Neuronal stem cell (in vitro differentiated cells): ENCODE data around the gene TMEM236.

Experiments used
- DNase-seq: peaks from one replicate; pipeline ENCODE4 v3.0.0-alpha.2; 2013; ENCODE audit warnings: low spot score
- H2AFZ ChIP-seq: one replicate; pipeline ENCODE4 v1.6.1; 2013; ENCODE audit warnings: mild to moderate bottlenecking, low read length, inconsistent platforms
- H2AK5ac ChIP-seq: 2 replicates; pipeline ENCODE4 v1.6.1; 2013; ENCODE audit warnings: low read depth, mild to moderate bottlenecking, inconsistent platforms, low read length, moderate library complexity, mixed read lengths
- H2BK120ac ChIP-seq: 2 replicates; pipeline ENCODE4 v1.6.1; 2013; ENCODE audit warnings: low read depth, mild to moderate bottlenecking, inconsistent platforms, low read length, moderate library complexity, mixed read lengths
- H2BK12ac ChIP-seq: one replicate; pipeline ENCODE4 v1.6.1; 2013; ENCODE audit warnings: low read length, inconsistent platforms
- H2BK15ac ChIP-seq: 2 replicates; pipeline ENCODE4 v1.6.1; 2013; ENCODE audit warnings: mild to moderate bottlenecking, low read length, inconsistent platforms, mixed read lengths
- H2BK5ac ChIP-seq: one replicate; pipeline ENCODE4 v1.6.1; 2013; ENCODE audit warnings: inconsistent platforms, mild to moderate bottlenecking, low read length, moderate library complexity
- H3K14ac ChIP-seq: one replicate; pipeline ENCODE4 v1.6.1; 2013; ENCODE audit warnings: low read length, inconsistent platforms
- H3K18ac ChIP-seq: 2 replicates; pipeline ENCODE4 v1.6.1; 2013; ENCODE audit warnings: low read length, inconsistent platforms
- H3K23ac ChIP-seq: 2 replicates; pipeline ENCODE4 v1.6.1; 2013; ENCODE audit warnings: low read depth, mild to moderate bottlenecking, mixed read lengths, low read length, inconsistent platforms; ENCODE audit not compliant: poor library complexity
- H3K27ac ChIP-seq: replicated peaks from 3 replicates; pipeline ENCODE4 v1.5.1; 2013; ENCODE audit warnings: low read length, inconsistent platforms
- H3K27me3 ChIP-seq, 3 experiments: 2 replicates each; pipeline ENCODE4 v1.6.1; 2013; ENCODE audit warnings: low read length in 3 of 3, mild to moderate bottlenecking in 2 of 3, inconsistent platforms in 1 of 3, low read depth in 1 of 3, mixed read lengths in 1 of 3, moderate library complexity in 1 of 3; ENCODE audit not compliant: control insufficient read depth in 3 of 3, insufficient read depth in 3 of 3
- H3K36me3 ChIP-seq, 2 donors: replicated peaks in 1 of 2; 2 replicates each; pipeline ENCODE4 v1.6.1; 2013; ENCODE audit warnings: low read length in 2 of 2; ENCODE audit not compliant: control insufficient read depth in 2 of 2, insufficient read depth in 2 of 2
- H3K4ac ChIP-seq: 2 replicates; pipeline ENCODE4 v1.6.1; 2013; ENCODE audit warnings: inconsistent platforms, mild to moderate bottlenecking, low read length, moderate library complexity
- H3K4me1 ChIP-seq, 2 donors: 1 replicate in 1 of 2; 2 replicates in 1 of 2; pipeline ENCODE4 v1.6.1; 2013; ENCODE audit warnings: low read length in 2 of 2, low read depth in 1 of 2; ENCODE audit not compliant: control insufficient read depth in 2 of 2, insufficient read depth in 1 of 2
- H3K4me2 ChIP-seq: one replicate; pipeline ENCODE4 v1.6.1; 2013; ENCODE audit warnings: mild to moderate bottlenecking, low read length, inconsistent platforms; ENCODE audit not compliant: insufficient read depth, poor library complexity, severe bottlenecking
- H3K4me3 ChIP-seq, 2 donors: 2 replicates each; pipeline ENCODE4 v1.5.1; 2013; ENCODE audit warnings: low read length in 2 of 2, mild to moderate bottlenecking in 2 of 2, inconsistent platforms in 1 of 2, moderate library complexity in 1 of 2
- H3K79me1 ChIP-seq: one replicate; pipeline ENCODE4 v1.6.1; 2013; ENCODE audit warnings: low read depth, mild to moderate bottlenecking, inconsistent platforms, low read length, moderate library complexity
- H3K9ac ChIP-seq: one replicate; pipeline ENCODE4 v1.6.1; 2013; ENCODE audit warnings: mild to moderate bottlenecking, low read depth, low read length, inconsistent platforms; ENCODE audit not compliant: poor library complexity
- H3K9me3 ChIP-seq, 2 donors: replicated peaks in 1 of 2; 2 replicates each; pipeline versions ENCODE3 to v1.6.1; 2013; ENCODE audit warnings: low read length in 2 of 2, mild to moderate bottlenecking in 2 of 2, inconsistent platforms in 1 of 2, low read depth in 1 of 2, mixed read lengths in 1 of 2, moderate library complexity in 1 of 2; ENCODE audit not compliant: control insufficient read depth in 2 of 2, insufficient read depth in 1 of 2
- H4K8ac ChIP-seq: one replicate; pipeline ENCODE4 v1.6.1; 2013; ENCODE audit warnings: low read depth, mild to moderate bottlenecking, inconsistent platforms, low read length, moderate library complexity
- H4K91ac ChIP-seq: one replicate; pipeline ENCODE4 v1.6.1; 2013; ENCODE audit warnings: low read length, low read depth, mild to moderate bottlenecking, inconsistent platforms; ENCODE audit not compliant: poor library complexity
- WGBS, 2 donors: extraction: QIAGEN DNeasy Blood & Tissue Kit; methylation state at CpG; one replicate each; pipeline ENCODE4 v1.1.7; 2013; ENCODE audit warnings: missing lambda C conversion rate in 2 of 2, mixed read lengths in 1 of 2; ENCODE audit not compliant: insufficient read length in 2 of 2, insufficient replicate concordance in 1 of 2; ENCODE audit errors: extremely low coverage in 2 of 2; 5-methylcytosine and 5-hydroxymethylcytosine counted together

The TMEM236 gene

GRCh38 chr10:17836942-17837341 is 84.9 kb downstream of the TMEM236 start:
- no peak overlapping the region for H2AK5ac ChIP-seq
- peak overlapping the region; percentile 30 for H3K9ac ChIP-seq
- no peaks in the 10 kb centered on the region for H3K9me3 ChIP-seq
- H2BK15ac ChIP-seq = no peak overlapping the region
- no peak overlapping the region for H2BK12ac ChIP-seq
- H3K23ac ChIP-seq = no peak overlapping the region
- H4K8ac ChIP-seq = no peak overlapping the region
- peak overlapping the region; percentile 51 for H3K27ac ChIP-seq
- no peak overlapping the region for H2BK120ac ChIP-seq
- no peaks in the 10 kb centered on the region for H3K36me3 ChIP-seq
- H4K91ac ChIP-seq = no peak overlapping the region
- H3K4me1 ChIP-seq = no peaks in the 10 kb centered on the region
- H2BK5ac ChIP-seq = no peak overlapping the region
- H3K79me1 ChIP-seq = no peaks in the 10 kb centered on the region
- peak; percentile 4 for DNase-seq
- peak overlapping the region; percentile 81 for H2AFZ ChIP-seq
- no CpG with 5 or more reads among the region's 8 CpGs for WGBS, 2 donors
- no peak overlapping the region for H3K4ac ChIP-seq
- no peak overlapping the region for H3K18ac ChIP-seq
- no peak overlapping the region for H3K4me2 ChIP-seq
- no peak overlapping the region for H3K4me3 ChIP-seq
- no peaks in the 10 kb centered on the region for H3K27me3 ChIP-seq
- no peak overlapping the region for H3K14ac ChIP-seq

- H3K4me3 ChIP-seq = no peak overlapping the region
- no peaks in the 10 kb centered on the region for H3K9me3 ChIP-seq
- H3K4ac ChIP-seq = no peak overlapping the region
- no peaks in the 10 kb centered on the region for H3K36me3 ChIP-seq
- no peak overlapping the region for H2AK5ac ChIP-seq
- H3K14ac ChIP-seq = no peak overlapping the region
- no peak overlapping the region for H3K18ac ChIP-seq
- no peak overlapping the region for H2AFZ ChIP-seq
- no peaks in the 10 kb centered on the region for H3K27me3 ChIP-seq
- no peak overlapping the region for H3K23ac ChIP-seq
- no CpG with 5 or more reads among the region's 9 CpGs for WGBS, 2 donors
- no peak overlapping the region for H3K27ac ChIP-seq
- no peaks in the 10 kb centered on the region for H3K79me1 ChIP-seq
- no peak overlapping the region for H3K9ac ChIP-seq
- no peaks in the 10 kb centered on the region for H3K4me1 ChIP-seq
- DNase-seq = no peak
- no peak overlapping the region for H4K91ac ChIP-seq
- H2BK5ac ChIP-seq = no peak overlapping the region
- H2BK12ac ChIP-seq = no peak overlapping the region
- no peak overlapping the region for H4K8ac ChIP-seq
- H2BK120ac ChIP-seq = no peak overlapping the region
- no peak overlapping the region for H3K4me2 ChIP-seq
- no peak overlapping the region for H2BK15ac ChIP-seq
Observed at GRCh38 chr10:17838080-17838648, 86.2 kb downstream of the TMEM236 start.

- no peak overlapping the region for H3K14ac ChIP-seq
- no peak for DNase-seq
- no peak overlapping the region for H3K4me2 ChIP-seq
- H2AFZ ChIP-seq = no peak overlapping the region
- H3K23ac ChIP-seq = no peak overlapping the region
- H2AK5ac ChIP-seq = no peak overlapping the region
- H2BK120ac ChIP-seq = no peak overlapping the region
- H3K27me3 ChIP-seq = peaks cover 0 to 4% (median 0%) of the 10 kb centered on the region in 3 experiments
- no peaks in the 10 kb centered on the region for H3K36me3 ChIP-seq
- no peak overlapping the region for H3K4me3 ChIP-seq
- H3K9me3 ChIP-seq = no peaks in the 10 kb centered on the region
- no peak overlapping the region for H4K8ac ChIP-seq
- no peaks in the 10 kb centered on the region for H3K4me1 ChIP-seq
- H4K91ac ChIP-seq = no peak overlapping the region
- H3K27ac ChIP-seq = no peak overlapping the region
- no peak overlapping the region for H2BK5ac ChIP-seq
- no peak overlapping the region for H2BK15ac ChIP-seq
- no peak overlapping the region for H2BK12ac ChIP-seq
- no peak overlapping the region for H3K4ac ChIP-seq
- WGBS, 2 donors = no CpG with 5 or more reads among the region's 1 CpG
- no peaks in the 10 kb centered on the region for H3K79me1 ChIP-seq
- no peak overlapping the region for H3K18ac ChIP-seq
- no peak overlapping the region for H3K9ac ChIP-seq
Observed at GRCh38 chr10:17841050-17841449, 89.0 kb downstream of the TMEM236 start.

- Histone ChIP-seq H2BK5ac (no peak overlapping the region), H2BK120ac (no peak overlapping the region), H3K27ac (no peak overlapping the region), H4K91ac (no peak overlapping the region), H3K23ac (no peak overlapping the region), H2AK5ac (no peak overlapping the region), H3K36me3 (no peaks in the 10 kb centered on the region), H3K4me3 (no peak overlapping the region), H3K18ac (no peak overlapping the region), H3K79me1 (no peaks in the 10 kb centered on the region), H3K27me3 (peaks cover 0 to 4% (median 0%) of the 10 kb centered on the region in 3 experiments), H3K9ac (no peak overlapping the region), H2BK12ac (no peak overlapping the region), H3K9me3 (no peaks in the 10 kb centered on the region), H3K4ac (no peak overlapping the region), H3K14ac (no peak overlapping the region), H4K8ac (no peak overlapping the region), H2AFZ (no peak overlapping the region), H2BK15ac (no peak overlapping the region), H3K4me1 (no peaks in the 10 kb centered on the region), H3K4me2 (no peak overlapping the region)
- DNase-seq = no peak
- no CpG with 5 or more reads among the region's 5 CpGs for WGBS, 2 donors
Observed at GRCh38 chr10:17842641-17843040, 90.6 kb downstream of the TMEM236 start.
